ENCODE data around the gene NASP. TPM values are rescaled to one million over a fixed set of nuclear protein-coding genes. Genes with fewer than 3 reads are reported as not detected.

Gene NASP
- total and polyA plus RNA-seq, 2 of the 4 experiments (the other 2 are of a cell fraction): 56.6 to 124 TPM

GRCh38 chr1:45543581-45544417, 40.0 kb upstream of the NASP start:
- Histone ChIP-seq H3K9ac (ENCODE audit: low read depth, low read length) (no peak overlapping the region), H2BK15ac (ENCODE audit: low read depth, low read length) (no peak overlapping the region), H3K14ac (replicated peaks; ENCODE audit: low read depth, low read length) (no peak overlapping the region), H3K9me3 (ENCODE audit: control insufficient read depth, insufficient read depth, low read length) (no peaks in the 10 kb centered on the region), H3K9me1 (ENCODE audit: insufficient read depth, low read length) (no peaks in the 10 kb centered on the region), H2AK9ac (replicated peaks; ENCODE audit: low read depth, low read length, poor library complexity) (peak overlapping the region; percentile 15), H2BK5ac (ENCODE audit: low read depth, low read length, poor library complexity, severe bottlenecking) (no peak overlapping the region), H3K4ac (ENCODE audit: low read depth, low read length) (no peak overlapping the region), H4K5ac (ENCODE audit: low read depth, low read length) (no peak overlapping the region), H4K91ac (ENCODE audit: insufficient read depth, low read depth, low read length) (no peak overlapping the region), H3K23ac (ENCODE audit: low read depth, low read length) (peak overlapping the region; percentile 42; the same call in 1 of the 2 replicates), H3K4me1 (ENCODE audit: control insufficient read depth, insufficient read depth, low read length) (no peaks in the 10 kb centered on the region), H2AK5ac (ENCODE audit: low read depth, low read length) (no peak overlapping the region), H3K36me3 (ENCODE audit: control insufficient read depth, insufficient read depth, low read length) (no peaks in the 10 kb centered on the region), H3K27ac (ENCODE audit: insufficient read depth, low read length) (no peak overlapping the region), H3K27me3 (ENCODE audit: control insufficient read depth, insufficient read depth, low read length) (peaks cover 2% of the 10 kb centered on the region; the same call in 1 of the 2 replicates), H2AFZ (replicated peaks; ENCODE audit: low read length, poor library complexity) (peak overlapping the region; percentile 49), H3K79me1 (ENCODE audit: low read depth in 1 of 2, low read length in 2 of 2) (no peaks in the 10 kb centered on the region), H2BK20ac (ENCODE audit: low read depth, low read length) (peak overlapping the region; percentile 29; the same call in 1 of the 2 replicates), H4K20me1 (ENCODE audit: insufficient read depth, low read length) (no peaks in the 10 kb centered on the region), H3K4me3 (ENCODE audit: insufficient read depth, low read depth, low read length) (no peak overlapping the region), H3K18ac (ENCODE audit: low read depth, low read length) (no peak overlapping the region), H2BK120ac (ENCODE audit: low read depth, low read length) (no peak overlapping the region), H4K8ac (ENCODE audit: low read depth in 2 of 2, low read length in 2 of 2) (no peak overlapping the region), H3K4me2 (ENCODE audit: low read depth, low read length) (no peak overlapping the region), H3K56ac (ENCODE audit: extremely low read depth, insufficient read depth, low read length) (no peak overlapping the region)
- ATAC-seq (ENCODE audit: low read depth) (no peak), DNase-seq (no peak)
- intact Hi-C loops (cut with micrococcal nuclease): no loop called here
- no TSS peak for BruUV-seq (replicated peaks)
- WGBS, 2 experiments (ENCODE audit: extremely low coverage in 2 of 2, insufficient read length in 1 of 2): 28% methylated on average over 6 of the region's 8 CpGs; no CpG with 5 or more reads in 1 of the 2 experiments
- POLR2A ChIA-PET (ENCODE audit: unreplicated experiment): interaction anchor here (1.0 kb wide), 1 partner anchor 22 kb away, joined by 5 read pairs; the partner anchor contains the start of gene PRDX1
- dilution Hi-C loops (cut with HindIII; ENCODE audit: low sequenced_read_pairs, unreplicated experiment): no loop called here
- in situ Hi-C loops (cut with MboI; ENCODE audit: low sequenced_read_pairs): no loop called here
- CTCF ChIA-PET: interaction anchor here (0.6 kb wide), 1 partner anchor 12 kb away, joined by 5 read pairs; no protein-coding TSS in a partner anchor
- TF ChIP-seq FOS (IDR thresholded peaks at IDR 0.05; ENCODE audit: low read depth, low read length) (no peak), CHD1 (IDR thresholded peaks at IDR 0.05; ENCODE audit: low read depth, low read length) (no peak), MXI1 (IDR thresholded peaks at IDR 0.05; ENCODE audit: borderline replicate concordance, low read depth, low read length) (no peak), BHLHE40 (IDR thresholded peaks at IDR 0.05; ENCODE audit: low read depth, low read length) (no peak), RAD21 (IDR thresholded peaks at IDR 0.05; ENCODE audit: low read length) (no peak), RCOR1 (IDR thresholded peaks at IDR 0.05; ENCODE audit: insufficient replicate concordance, low read length) (no peak), RFX5 (IDR thresholded peaks at IDR 0.05; ENCODE audit: low read depth, low read length) (no peak), CEBPB (IDR thresholded peaks at IDR 0.05; ENCODE audit: low read depth, low read length) (no peak), POLR2A (IDR thresholded peaks at IDR 0.05; ENCODE audit: low read depth, low read length) (no peak), MAFK (IDR thresholded peaks at IDR 0.05; ENCODE audit: low read depth, low read length) (no peak), MAZ (IDR thresholded peaks at IDR 0.05; ENCODE audit: borderline replicate concordance, low read depth, low read length) (no peak), ELK1 (IDR thresholded peaks at IDR 0.05; ENCODE audit: borderline replicate concordance, low read depth, low read length) (no peak), USF2 (IDR thresholded peaks at IDR 0.05; ENCODE audit: low read depth, low read length) (no peak), NFE2L2 (IDR thresholded peaks at IDR 0.05; ENCODE audit: low read depth, low read length) (no peak), CTCF (conservative IDR thresholded peaks at IDR 0.05; ENCODE audit: low read depth, low read length) (no peak)
